Measurements from ENCODE around the gene BYSL.

DNA sequence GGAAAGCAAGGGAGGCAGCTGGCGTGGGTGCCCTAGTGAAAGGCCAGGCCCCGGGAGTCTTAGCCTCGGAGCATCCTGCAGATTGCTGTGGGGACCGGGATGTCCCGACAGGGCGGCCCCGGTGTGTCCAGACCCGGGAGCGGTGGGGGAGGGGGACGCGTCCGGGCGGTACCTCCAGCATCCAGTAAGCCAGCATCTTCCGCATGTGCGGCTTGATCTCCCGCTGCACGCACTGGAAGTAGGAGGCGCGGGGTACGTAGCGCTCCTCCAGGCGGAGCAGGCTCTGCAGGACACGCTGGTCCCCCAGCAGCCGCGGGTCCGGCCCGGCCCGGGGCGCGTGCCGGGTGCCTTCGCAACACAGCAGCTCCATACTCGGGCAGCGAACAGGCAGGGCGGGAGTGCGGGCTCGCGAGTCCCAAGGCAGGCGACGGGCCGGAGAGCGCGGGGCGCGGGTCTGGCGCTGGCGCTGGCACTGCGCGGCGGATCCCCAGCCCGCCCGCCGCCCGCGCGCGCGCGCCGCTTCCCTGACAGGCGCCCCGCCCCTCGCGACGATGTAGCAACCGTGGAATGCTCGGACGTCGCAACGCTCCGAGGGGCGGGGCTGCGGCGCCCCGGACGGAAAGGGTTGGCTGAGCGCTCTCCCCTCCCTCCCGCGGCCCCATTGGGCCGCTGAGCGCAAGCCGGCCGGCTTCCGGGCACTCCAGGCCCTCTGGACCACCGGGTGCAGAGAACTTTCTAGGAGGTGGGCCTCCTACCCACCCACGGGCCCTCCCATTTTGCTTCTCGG is 20.2 kb downstream of the BYSL start, which contains the start of gene CCND3:
- TF ChIP-seq, protein P1, sequence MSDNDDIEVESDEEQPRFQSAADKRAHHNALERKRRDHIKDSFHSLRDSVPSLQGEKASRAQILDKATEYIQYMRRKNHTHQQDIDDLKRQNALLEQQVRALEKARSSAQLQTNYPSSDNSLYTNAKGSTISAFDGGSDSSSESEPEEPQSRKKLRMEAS (IDR thresholded peaks at IDR 0.05; ENCODE audit: low read depth, low read length) = peak; percentile 41; the same call in 1 of the 2 replicates
- TF ChIP-seq, protein P2, sequence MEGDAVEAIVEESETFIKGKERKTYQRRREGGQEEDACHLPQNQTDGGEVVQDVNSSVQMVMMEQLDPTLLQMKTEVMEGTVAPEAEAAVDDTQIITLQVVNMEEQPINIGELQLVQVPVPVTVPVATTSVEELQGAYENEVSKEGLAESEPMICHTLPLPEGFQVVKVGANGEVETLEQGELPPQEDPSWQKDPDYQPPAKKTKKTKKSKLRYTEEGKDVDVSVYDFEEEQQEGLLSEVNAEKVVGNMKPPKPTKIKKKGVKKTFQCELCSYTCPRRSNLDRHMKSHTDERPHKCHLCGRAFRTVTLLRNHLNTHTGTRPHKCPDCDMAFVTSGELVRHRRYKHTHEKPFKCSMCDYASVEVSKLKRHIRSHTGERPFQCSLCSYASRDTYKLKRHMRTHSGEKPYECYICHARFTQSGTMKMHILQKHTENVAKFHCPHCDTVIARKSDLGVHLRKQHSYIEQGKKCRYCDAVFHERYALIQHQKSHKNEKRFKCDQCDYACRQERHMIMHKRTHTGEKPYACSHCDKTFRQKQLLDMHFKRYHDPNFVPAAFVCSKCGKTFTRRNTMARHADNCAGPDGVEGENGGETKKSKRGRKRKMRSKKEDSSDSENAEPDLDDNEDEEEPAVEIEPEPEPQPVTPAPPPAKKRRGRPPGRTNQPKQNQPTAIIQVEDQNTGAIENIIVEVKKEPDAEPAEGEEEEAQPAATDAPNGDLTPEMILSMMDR (IDR thresholded peaks at IDR 0.05; ENCODE audit: low read depth, low read length) = no peak
- TF ChIP-seq POLR2A (IDR thresholded peaks at IDR 0.05; ENCODE audit: extremely low read depth, insufficient read length) (peak; percentile 40), MYC (IDR thresholded peaks at IDR 0.05; ENCODE audit: low read depth, low read length) (peak; percentile 29; the same call in 1 of the 2 replicates)
